Measurements from ENCODE around the gene CFAP47.
"Not testable (repeated sequence)": the region's sequence is repeated elsewhere in the genome, so short reads cannot be mapped to it uniquely, and the experiment has no call there.

CFAP47 gene, protein sequence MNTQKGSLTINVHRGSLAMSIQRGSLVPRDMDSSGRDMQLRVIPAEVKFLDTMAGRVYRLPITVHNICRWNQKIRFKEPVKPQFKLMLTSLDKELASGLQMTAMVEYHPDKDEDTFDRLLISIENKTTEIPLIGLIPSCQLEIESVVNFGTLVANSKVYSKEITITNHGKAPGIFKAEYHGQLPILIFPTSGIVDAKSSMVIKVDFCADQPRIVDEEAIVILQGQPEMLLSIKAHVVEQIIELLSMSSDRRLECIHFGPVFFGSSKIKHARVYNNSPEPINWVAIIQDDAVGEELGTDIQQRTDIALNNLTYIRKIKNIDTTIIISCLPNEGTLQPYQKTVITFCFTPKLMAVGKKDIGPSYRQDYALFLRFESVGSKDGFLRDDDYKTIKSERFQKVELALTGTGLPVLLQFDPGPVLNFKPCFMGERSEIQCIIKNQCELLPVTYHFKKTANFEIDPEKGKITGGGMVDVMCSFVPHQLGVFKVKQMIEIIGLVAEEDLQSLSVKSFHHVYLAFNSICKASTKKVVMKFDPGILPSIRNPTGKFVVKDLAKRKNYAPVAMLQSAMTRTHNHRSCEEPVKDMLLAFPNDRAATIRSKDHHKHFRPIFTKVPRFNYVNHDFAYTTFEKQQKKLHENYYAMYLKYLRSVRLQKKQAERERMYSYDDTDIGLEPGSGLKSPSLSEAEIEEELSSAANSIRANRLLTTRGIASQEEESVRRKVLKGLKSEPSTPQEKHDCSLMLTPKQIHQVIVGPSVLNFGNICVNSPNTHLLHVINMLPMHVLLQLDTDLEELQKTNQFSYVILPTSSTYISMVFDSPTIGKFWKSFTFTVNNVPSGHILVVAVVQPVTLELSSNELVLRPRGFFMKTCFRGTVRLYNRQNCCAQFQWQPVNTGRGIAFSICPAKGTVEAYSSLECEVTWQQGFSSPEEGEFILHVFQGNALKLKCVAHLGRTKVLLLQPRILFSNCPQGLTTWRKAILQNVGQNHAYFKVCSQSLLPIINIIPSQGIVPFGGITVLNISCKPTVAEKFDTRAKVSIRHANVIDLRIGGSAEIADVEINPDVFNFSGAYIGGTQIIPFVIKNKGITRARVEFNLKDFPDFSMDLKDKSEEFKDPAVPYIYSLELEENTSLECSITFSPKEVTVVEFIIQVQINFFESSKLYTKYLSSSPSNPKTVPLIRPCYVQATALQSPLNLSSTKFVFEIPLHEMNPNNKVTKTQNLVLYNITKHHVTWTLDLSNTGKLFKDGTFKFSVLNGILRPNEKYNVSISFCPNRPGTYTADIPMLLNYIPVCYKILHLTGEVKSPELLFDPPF (N-terminal part only)

DNA sequence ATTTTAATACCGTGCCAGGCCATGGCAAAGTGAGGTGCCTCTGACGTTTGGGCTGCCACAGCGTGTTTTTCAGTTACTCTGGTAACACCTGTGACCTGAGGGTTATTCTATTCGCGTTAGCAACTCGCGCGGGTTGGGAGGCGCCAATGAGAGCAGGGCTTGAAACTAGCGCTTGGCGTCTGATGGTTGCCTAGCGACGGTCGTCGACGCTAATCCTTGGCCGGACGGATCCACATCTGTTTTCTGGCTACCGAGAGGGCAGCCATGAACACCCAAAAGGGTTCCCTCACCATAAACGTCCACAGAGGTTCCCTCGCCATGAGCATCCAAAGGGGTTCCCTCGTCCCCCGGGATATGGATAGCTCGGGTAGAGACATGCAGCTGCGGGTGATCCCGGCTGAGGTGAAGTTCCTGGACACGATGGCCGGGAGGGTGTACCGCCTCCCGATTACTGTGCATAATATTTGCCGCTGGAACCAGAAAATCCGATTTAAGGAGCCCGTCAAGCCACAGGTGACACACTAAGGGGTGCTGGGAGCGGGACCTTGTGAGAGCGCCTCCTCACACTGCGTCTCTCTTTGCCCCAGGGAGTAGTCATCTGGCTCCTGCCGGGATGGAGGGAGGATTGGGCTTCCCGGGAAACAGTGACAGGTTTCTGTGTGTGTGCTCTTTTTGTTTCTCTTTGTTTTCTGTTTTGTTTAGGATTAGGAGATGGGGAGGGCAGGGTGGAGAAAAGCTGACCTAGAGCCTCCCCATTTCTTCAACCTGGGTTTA lies at the start of gene CFAP47:
TSS of gene CFAP47 (plus strand) at position 199 of the 774 bp plus-strand sequence. CDS start at position 265, 66 bp downstream.
- peak; percentile 73 for DNase-seq (ENCODE audit: low spot score)

DNA sequence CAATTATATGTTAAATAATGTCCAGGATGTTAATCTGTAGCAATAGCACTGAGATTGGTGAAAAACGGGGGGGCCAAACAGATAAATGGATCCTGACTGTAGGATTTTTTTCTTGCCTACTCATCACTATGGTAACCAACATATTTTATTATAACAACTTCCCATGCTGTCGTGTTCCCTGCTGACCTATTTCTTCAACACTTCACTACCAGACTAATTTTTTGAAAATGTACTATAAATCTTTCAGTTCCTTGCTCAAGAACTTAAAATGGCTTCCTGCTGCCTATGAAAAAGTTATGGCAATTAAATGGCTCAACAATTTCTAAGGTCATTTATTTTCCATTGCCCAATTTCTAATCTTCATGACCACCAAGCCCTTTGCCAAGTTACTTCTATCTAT lies 38.9 kb upstream of the CFAP47 start:
- no peak for DNase-seq (ENCODE audit: low spot score)

DNA sequence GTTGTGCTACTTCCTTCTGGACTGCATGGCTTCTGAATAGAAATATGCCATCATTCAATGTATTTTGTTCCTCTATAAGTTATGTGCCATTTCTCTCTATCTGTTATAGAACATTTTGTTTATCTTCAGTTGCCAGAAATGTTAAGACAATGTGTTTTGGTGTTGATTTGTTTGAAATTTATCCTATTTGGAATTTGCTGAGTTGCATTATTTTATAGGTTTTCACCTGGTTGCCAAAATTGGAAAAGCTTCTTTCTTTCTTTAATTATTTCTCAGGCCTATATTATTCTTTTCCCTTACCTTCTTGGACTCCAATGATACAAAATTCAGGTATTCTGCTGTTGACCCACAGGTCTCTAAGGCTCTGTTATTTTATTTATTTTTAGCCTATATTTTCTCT lies 33.4 kb upstream of the CFAP47 start:
- no peak for DNase-seq (ENCODE audit: low spot score)

DNA sequence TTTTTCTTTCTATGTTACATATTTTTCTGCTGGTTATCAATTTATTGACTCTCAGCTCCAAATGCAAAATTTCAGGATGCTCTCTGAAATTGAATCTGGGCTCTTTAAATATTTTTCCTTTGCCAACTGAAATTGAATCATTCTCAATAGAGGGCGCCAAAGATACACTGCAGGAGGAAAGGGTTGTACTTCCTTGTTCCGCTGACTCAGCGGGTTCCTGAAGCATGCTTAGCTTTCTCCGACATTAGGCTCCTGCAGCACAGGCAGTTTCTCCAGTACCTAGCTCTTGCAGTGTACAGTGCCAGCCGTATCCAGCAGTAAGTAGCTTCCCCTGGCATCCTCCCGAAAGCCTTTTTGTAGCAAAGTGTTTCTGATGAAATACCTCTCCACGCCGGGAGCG lies 28.8 kb upstream of the CFAP47 start:
- DNase-seq (ENCODE audit: low spot score), result peak; percentile 48

DNA sequence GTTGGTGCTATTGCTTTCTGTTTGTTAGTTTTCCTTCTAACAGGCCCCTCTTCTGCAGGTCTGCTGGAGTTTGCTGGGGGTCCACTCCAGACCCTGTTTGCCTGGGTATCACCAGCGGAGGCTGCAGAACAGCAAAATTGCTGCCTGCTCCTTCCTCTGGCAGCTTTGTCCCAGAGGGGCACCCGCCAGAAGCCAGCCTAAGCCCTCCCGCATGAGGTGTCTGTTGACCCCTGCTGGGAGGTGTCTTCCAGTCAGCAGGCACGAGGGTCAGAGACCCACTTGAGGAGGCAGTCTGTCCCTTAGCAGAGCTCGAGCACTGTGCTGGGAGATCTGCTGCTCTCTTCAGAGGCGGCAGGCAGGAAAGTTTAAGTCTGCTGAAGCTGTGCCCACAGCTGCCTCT lies 67.3 kb downstream of the CFAP47 start:
- not testable (repeated sequence) for DNase-seq (ENCODE audit: low spot score)

DNA sequence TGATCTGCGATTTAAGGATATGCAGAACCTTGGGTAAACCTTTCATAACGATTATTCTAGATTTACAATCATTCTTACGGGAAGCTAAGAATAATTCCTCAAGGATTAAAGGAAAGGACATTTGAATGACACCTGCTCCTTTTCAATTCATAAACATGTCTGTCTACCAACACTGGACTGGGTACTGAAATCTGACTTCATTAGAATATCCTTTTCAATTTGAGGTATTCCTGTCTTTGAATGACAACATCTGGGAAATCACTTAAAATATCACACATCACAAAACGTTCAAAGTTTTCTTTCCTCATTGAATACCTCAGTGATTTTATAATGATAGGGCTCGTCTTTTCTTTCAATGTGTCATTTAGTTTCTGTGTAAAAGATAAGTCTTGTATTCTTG lies 87.7 kb downstream of the CFAP47 start:
- DNase-seq (ENCODE audit: low spot score), result no peak

DNA sequence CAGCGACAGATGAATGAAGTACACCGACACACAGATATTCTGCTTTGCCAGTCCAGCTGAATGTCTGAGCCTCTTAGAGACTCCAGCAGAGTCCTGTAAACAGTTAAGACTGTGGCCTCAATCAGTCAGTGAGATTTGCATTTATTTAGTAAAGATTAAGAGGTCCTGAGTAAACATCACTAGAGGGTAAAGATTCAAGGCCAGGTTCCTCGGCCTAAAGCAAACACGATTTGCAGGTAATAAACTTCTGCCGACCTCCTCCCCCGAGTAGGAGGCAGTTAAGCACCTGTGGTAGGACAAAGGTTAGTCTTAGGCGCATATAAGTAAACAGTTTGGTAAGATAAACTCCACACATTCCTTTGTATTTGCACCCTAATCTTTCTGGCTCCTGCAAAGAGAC lies 99.6 kb downstream of the CFAP47 start:
- no peak for DNase-seq (ENCODE audit: low spot score)

DNA sequence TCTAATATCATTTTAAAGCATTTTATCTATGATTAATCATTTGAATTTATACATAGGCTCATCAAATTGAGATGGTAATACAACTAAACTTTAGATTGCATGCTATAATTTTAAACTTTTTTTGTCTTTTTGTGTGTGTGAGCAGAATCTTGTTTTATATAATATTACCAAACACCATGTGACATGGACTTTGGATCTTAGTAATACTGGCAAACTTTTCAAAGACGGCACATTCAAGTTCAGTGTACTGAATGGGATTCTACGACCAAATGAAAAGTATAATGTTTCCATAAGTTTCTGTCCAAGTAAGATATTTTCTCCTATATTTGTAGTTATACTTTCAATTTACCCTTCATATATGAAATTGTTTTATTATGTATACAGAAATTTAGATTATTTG lies 116.0 kb downstream of the CFAP47 start:
- no peak for DNase-seq (ENCODE audit: low spot score)

DNA sequence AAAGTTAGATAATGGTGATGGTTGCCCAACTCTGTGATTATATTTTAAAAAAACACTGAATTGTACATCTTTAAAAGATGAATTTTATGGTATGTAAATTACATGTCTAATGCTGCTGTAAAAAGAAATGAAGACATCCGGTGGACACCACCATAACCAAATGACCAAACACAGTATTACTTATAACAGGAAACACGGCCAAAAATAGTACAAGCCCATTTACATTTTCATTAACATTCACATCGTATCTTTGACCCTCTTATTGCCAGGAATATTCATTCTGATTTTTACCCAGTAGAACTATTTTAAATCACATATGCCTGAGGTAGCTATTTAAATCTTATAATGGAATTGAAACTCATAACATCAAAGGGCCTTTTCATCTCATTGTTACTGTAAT lies 143.2 kb downstream of the CFAP47 start:
- DNase-seq (ENCODE audit: low spot score), result no peak

DNA sequence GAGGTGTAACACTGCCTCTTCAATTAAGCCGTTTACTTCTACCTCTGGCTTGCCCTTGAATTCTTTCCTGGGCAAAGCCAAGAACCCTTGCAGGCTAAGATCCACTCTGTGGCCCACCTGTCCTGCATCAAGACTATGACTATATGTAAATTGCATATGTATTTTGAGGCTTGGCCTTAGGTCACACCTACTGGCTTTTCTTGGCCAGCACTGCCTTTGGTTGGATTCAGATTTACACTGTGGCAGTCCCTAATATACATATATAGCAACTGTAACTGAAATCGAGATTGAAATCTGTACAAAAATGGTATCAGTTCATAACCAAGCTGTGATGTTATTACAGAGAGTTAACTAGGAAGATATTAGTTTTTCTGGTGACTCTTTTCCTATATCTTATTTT lies 151.5 kb downstream of the CFAP47 start:
- no peak for DNase-seq (ENCODE audit: low spot score)

DNA sequence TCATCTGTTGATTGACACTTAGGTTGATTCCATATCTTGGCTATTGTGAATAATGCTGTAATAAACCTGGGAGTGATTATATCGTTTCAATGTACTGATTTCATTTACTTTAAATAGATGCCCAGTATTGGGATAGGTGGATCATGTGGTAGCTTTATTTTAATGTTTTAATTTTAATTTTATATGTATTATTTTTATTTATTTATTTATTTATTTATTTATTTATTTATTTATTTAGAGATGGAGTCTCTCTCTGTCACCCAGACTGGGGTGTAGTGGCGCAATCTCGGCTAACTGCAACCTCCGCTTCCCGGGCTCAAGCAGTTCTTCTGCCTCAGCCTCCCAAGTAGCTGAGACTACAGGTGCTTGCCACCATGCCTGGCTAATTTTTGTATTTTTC lies 155.5 kb downstream of the CFAP47 start:
- not testable (repeated sequence) for DNase-seq (ENCODE audit: low spot score)

DNA sequence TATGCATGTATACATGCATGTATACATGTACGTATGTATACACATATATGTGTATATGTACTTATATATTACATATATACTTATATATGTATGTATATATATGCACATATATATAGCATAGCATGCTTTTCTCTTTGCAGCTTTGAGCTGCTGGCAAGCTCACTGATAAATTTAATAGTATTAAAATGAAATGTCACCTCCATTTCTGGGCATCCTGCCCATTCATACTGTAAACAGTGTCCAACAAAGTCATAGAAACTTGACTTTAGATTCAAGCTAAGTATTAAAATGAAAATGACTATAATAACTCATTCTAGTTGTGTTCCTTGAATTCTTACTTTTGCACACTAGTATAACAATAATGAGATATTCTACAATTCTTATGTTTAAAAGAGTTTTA lies 163.7 kb downstream of the CFAP47 start:
- no peak for DNase-seq (ENCODE audit: low spot score)

DNA sequence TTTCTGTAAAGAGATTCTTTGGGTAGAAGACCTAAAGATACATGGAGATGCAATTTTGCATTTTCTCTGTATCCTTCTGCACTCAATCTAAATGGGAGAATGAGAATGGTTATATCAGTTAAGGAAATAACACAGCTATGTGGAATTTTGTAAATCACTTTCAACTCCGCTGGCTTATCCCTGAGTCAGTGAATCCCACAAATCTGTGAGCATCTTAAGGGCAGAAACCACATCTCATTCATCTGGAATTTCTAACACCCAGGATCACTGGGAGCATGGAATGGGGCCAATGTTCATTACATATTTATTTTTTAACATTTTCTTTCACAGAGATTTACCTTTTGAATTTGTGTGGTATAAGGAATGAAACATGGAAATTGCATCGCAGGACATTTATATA lies 167.8 kb downstream of the CFAP47 start:
- no peak for DNase-seq (ENCODE audit: low spot score)

DNA sequence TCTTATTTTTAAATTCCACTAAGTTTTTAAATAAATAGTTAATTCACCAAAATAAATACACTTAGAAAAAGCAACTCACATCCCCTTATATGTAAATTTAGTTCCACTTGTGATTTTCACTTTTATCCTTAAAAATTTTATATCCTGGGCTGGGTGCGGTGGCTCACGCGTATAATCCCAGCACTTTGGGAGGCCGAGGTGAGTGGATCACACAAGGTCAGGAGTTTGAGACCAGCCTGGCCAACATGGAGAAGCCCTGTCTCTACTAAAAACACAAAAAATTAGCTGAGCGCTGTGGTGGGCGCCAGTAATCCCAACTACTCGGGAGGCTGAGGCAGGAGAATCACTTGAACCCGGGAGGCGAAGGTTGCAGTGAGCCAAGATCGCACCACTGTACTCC lies 169.4 kb downstream of the CFAP47 start:
- DNase-seq (ENCODE audit: low spot score), result not testable (repeated sequence)

DNA sequence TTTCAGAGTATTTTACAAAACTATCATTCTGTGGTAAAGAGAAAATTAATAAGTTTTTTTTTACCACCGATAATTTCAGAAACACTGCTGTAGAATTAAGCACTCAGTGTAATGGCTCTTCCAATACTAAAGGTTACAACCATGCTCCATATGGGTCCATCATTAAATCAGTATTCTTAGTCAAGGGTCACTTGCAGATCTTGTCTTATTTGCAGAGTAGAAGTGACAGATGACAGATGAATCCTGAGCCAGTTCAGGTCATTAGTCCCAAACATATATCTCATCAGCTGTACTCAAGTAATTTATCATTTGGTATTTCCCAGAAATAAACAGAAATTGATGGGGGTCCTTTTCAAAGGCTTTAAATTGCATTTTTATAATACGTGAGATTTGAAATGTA lies 182.9 kb downstream of the CFAP47 start:
- DNase-seq (ENCODE audit: low spot score), result no peak

DNA sequence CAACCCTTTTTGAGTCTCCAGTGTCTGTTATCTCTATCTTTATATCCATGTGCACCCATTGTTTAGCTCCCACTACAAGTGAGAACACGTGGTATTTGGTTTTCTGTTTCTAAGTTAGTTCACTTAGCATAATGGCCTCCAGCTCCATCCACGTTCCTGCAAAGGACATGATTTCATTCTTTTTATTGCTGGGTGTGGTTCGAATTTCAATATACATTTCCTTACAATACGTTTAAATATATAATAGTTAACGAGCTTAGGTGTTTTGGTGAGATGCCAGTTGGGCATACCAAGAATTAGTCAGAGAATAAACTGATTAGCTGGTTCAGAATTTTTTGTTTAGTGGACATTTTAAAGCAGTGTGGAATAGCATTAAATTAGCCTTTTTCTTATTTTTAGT lies 196.7 kb downstream of the CFAP47 start:
- no peak for DNase-seq (ENCODE audit: low spot score)

DNA sequence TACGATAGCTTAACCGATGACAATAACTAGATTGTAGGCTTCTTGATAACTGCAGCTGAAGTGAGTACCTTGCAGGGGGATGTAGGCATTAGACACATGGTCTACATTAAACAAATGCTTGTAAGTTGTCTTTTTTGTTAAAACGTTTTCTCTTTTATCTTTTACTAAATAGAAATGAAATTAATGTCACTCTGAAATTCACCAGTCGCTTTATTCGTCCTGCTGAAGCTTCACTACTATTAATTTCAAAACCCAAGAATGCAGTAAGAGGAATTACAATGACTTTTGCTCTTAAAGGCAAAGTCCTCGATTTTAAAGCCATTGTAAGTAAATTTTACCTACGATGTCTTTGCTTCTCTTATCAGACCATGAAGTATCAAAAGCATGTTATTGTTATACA lies 239.7 kb downstream of the CFAP47 start:
- no peak for DNase-seq (ENCODE audit: low spot score)

DNA sequence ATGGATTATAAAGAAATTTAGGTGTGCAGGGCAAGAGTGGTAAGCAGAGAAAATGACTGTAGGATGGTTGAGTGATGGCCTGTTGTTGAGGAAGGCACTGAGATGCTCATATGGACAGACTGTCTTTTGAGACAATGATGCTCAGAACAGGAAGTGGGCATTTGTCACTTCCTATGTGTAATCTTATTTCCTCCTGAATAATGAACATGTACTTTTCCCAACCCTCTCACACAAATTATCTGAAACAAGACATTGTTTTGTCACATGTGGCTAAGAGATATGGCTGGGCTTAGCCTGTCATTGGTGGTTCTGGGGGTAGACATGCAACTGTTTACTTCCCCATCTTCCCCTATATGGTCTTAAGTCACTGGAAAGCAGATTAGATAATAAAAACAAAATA lies 240.5 kb downstream of the CFAP47 start:
- no peak for DNase-seq (ENCODE audit: low spot score)

DNA sequence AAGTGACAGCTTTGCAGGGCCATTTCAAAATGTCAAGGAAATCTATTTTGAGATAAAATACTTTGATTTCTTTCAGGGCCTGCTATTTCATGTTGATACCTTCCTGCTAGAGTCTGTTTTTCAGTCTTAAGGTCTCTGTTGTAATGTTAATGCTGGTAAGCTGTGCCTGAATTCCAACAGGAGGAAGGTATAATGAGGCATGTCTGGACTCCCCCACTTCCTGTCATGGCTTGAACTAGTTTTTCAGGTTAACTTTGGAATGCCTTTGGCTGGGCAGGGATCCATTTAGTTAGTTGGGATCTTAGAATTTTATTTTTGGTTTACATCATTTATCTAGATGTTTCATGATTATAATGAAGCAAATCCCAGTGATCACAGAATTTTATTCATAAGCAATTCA lies 279.0 kb downstream of the CFAP47 start:
- no peak for DNase-seq (ENCODE audit: low spot score)

DNA sequence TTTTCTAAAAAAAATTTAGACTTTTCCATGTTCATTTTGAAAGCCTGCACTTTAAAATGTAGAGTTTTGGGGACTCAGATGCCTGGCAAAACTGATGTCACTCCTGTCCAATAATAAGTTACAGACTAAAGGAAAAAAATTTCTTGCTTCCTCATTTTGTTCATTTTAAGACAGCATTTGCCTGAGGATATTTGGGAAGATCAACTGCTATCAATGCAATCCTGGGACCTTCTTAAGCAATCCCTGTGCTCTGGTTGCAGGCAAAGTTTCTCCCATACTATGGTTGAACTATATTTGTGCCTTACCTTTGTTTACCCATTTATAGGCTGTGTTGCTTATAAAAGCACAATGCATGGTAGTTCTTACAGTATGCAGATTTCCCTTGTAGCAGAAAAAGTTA lies 280.4 kb downstream of the CFAP47 start:
- no peak for DNase-seq (ENCODE audit: low spot score)

DNA sequence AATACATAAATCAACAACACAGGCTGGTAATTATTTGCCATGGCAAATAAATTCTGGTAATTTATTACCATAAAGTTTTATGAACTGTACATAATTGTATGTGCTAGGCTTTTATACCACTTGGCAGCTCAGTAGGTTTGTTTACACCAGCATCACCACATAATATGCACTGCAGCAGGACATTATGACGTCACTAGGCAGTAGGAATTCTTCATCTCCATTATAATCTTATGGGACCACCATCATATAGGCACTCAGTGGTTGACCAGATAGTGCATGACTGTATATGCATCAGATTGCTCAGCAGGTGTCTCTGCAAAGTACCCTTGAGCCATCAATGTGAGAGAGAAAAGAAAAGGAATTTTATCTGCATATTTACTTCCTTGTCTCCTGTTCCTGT lies 295.4 kb downstream of the CFAP47 start:
- no peak for DNase-seq (ENCODE audit: low spot score)

DNA sequence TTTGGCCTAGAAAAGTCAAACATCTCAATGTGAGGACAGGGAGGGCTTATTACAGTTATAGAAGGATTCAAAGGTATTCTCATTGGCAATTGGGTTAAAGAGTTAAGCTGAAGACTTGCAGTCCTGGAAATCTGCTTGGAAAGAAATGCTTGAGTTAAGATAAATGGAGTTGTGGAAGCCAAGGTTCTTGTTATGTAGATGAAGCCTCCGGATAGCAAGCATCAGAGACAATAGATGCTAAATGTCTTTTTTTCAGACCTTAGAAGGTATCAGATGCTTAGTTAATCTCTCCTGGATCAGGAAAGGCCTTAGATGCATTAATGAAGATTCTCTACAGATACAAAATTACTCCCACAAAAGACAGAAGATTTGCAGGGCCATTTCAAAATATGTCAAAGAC lies 299.3 kb downstream of the CFAP47 start:
- no peak for DNase-seq (ENCODE audit: low spot score)

All from iPS-NIHi11 (cell line).